GM18520 (cell line): Measurements from ENCODE around the gene DDI1.

Experiments used
- ATAC-seq: cut with Tn5 transposase; IDR thresholded peaks from one replicate; pipeline ENCODE4 v1.9.1; 2021; ENCODE audit not compliant: unreplicated experiment

DDI1 gene

DNA sequence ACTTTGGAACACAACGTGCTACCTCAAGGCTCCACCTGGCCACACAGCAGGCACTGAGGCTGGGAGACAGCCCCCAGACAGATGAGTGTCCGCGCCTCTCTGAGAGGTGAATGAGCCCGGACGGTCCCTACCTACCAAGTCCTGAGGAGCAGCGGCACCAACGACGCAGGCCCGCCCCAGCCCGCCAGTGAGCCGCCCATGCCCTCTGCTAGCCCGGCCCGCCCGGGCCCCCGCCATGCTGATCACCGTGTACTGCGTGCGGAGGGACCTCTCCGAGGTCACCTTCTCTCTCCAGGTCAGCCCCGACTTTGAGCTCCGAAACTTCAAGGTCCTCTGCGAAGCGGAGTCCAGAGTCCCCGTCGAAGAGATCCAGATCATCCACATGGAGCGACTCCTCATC is at the start of gene DDI1:
Gene DDI1 (plus strand): TSS at position 53 of the 400 bp plus-strand sequence. CDS start 183 bp downstream, at position 236.
- no peak for ATAC-seq

DNA sequence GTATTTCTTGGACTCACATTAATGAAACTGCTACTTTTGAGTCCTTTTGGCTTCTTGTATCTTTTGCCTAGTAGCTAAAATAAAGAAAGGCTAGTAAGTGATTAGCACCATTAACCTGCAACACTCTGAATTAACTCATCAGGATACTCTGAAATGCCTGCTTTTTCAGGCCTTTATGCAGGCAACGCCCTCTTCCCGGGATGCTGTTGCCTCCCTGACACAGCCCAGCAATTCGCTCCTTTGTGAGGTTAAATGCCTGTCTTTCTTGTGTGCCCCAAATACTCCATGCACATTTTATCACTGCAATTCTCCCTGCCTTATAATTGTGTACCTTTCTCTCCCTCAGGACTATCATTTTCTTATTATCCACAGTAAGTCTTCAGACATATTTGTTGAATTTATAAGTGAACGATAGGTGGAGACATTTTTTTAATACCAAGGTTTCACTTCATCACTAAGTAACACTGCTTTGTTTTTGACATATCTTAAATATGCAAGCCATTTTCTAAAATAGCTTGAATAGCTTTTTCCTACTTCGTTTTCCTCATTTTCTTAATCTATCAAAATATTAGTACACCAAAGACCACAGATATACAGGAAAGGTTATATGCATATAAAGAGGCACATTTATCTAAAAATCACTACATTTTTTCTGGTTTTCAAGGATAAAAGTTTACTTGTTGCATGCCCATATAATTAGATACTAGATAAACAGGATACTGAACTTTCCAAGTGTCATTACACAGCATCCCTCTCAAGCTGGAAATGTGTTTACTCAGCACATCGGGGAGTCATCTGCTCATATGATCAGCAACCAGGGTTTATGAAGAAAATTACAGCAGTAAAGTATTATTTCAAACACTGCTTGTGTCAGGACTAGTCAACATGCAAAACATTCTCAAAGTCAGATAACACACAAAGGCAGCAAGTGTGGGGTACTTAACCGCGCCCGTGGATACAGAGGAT is 48.5 kb upstream of the DDI1 start:
- ATAC-seq = no peak

DNA sequence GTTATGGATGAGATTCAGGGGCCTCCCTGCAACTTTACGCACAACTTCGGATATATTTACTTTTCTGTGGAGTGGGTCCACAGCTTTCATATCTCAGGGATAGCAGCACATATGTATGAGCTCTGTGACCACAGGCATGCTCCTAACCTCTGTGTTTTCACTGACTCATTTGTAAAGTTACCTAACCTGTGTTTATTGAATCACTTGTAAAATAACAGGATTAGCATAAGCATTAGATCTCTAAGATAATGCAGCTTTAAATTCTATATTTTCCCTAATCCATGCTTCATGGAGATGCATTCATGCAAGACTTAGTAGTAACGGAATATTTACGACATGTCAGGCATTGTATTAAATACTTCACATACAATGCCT is 47.9 kb upstream of the DDI1 start:
- ATAC-seq = no peak

DNA sequence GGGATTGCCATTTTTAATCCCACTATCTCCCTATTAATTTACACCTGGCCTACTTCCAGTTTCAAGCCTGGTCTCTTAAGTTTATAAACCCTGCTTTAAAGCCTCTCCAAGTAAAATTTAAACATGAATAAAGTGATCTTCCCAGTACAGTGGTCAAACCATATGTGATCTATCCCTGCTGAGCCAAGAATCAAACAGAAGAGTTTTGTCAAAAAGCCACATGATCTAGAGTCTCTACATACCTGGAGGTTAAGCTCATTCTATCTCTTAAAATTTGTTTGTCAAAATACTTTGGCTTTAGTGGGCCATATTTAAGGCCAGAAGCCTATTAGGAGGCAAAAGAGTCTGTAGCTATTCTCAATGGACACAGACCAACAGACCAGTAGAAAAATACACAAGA is 42.9 kb upstream of the DDI1 start:
- no peak for ATAC-seq

DNA sequence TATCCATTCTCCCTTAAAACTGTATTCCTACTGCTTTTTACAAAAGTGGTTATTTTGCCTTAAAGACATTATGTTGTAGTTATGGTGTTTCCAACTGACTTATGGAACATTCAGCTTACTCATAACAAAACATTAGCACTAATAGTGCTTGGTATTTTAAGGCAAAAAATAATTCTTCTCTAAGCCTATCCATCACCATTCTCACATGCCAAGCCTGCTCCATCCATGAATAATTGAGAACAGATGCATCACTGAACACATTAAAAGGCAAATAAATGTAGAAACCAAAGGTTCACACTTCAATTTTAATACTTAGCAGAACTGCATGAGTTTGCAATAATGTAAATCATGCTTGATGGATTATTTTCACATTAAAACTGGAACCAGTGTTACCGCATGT is 42.3 kb upstream of the DDI1 start:
- ATAC-seq = no peak

DNA sequence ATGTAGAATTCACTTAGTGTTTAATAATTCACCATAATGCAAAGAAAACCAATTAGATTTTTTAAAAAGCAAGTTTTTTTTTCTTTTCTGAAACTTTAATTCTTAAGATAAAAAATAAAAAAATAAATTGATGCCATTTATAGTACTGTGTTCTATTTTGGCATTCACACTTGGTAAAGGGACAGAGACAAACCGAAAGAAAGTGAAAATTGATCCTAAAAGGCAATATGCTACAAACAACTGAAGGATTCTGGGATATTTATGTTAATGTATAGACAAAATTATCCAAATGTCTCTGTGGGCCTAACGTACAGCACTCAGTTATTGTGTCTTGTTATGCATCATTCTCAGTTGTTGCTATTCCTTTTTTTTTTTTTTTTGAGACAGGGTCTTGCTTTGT is 41.9 kb upstream of the DDI1 start:
- ATAC-seq = no peak

DNA sequence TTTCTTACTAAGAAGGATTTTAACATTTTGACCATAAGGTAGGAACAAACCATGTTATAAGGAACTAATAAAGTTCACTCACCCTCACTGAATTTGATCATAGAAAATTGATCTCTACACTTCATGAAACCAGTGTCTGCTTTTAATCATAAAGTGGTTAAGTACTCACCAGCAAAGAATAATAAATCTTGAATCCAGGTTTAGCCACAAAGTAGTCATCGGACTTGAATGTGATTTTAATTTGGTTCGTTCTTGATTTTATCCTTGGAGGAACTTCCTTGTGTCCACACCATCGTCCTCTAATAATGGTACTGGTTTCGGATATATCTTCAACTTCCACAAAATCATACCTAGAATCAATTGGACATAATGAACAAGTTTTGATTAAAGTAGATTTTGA is 40.5 kb upstream of the DDI1 start:
- no peak for ATAC-seq

DNA sequence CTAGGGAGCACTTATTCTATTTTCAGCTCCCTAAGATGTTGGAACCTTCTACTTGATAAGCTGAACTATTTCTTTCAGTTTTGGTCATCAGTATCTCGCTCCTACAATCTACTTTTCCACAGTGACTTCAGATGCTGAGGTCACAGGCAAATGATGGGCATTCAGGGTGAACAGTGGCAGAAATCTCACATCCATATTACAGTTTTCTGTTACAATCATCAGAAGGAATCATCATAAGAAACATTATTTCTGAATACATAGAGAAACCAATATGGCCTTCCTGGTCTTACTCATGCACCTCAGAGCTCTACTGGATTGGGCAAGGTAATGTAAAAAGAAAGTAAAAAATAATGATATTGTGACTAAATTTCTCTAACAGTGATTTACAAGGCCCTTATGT is 39.4 kb upstream of the DDI1 start:
- ATAC-seq = peak; percentile 69

DNA sequence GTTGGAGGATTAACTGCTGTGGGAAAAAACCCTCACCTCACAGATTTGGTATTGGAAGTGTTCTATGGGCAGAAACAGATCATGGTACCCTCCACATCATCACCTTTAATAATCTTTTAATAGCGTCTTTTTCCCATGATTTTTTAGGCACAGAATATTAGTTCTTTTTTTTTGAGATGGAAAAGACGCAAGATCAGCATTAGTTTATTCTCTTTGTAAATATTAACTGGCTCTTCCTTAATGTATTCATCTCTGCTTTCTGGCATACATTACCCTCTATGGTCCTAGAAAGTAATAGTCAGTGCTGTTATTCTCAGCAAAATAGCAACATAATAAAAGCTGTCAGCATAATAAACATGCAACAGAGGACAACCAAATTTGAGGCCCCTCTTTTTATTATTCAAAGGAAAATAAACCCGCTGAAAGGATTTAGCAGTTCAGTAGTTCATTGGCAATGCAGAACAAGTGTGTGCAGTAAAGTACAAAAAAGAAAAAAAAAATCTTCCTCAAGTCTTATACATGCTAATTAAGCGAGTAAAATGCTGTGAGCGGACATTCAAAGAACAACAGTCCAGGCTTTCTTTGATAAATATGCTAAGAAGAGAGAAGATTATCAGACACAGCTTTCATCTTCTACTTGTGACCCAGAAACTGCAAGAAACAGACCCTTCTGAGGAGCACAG is 37.5 kb upstream of the DDI1 start:
- no peak for ATAC-seq

DNA sequence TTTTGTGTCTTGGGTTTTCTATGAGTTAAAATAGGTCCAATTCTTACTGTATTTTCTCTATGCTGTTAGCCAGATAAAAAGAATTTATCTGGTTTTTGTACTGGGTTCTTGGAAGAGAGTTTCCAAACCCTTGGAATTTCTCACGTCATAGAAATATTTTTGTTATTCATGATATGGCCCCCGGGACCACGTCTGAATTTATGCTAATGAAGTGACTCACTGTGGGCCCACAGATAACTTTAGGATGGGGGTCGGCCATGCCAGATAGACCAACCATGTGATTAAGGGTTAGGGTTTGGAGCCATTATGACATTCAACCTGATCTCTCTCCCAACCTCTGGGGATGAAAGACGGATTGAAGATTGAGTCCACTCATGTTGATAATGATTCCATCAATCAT is 35.6 kb upstream of the DDI1 start:
- ATAC-seq = no peak

DNA sequence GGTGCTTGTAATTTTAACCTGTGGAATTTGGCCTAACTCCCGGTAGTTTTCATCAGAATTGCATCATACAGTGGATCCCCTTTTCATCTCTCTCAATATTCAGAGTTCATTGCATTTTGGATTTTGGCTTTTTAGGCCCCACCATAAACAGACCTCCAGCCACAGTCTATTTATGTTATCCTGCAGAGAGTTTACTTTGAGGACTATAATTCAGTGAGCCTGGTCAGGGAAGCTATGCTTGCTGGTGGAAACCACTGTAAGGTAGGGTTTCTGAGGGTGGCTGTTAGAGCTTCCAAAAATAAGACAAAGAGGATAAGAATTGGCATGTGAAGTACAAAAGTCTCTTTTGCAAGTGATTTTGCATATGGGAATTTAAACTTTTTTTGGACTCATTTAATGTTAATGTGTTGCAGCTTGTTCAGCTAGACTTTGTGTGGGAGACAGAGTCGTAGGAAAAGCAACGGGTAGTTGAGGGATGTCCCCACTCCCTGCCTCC is 34.8 kb upstream of the DDI1 start:
- ATAC-seq = no peak

DNA sequence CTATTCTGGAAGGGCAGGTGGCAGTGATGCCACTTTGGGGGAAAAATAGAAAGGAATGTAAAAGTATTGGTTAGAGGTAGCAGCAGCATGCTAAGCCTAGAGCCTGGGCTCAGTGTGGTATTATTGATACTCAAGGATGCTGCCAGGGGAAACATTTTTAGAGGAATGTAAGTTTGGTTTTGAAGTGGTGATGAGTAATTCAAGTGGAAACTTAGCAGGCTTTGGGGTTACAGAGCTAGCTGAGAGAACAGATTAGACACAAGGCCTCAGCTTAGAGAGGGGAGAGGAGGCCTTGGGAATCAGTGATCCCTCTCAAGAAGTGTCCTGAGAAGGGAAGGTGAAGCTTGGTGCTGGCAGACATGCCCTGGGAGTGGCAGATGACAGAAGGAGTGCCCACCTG is 32.9 kb upstream of the DDI1 start:
- no peak for ATAC-seq

DNA sequence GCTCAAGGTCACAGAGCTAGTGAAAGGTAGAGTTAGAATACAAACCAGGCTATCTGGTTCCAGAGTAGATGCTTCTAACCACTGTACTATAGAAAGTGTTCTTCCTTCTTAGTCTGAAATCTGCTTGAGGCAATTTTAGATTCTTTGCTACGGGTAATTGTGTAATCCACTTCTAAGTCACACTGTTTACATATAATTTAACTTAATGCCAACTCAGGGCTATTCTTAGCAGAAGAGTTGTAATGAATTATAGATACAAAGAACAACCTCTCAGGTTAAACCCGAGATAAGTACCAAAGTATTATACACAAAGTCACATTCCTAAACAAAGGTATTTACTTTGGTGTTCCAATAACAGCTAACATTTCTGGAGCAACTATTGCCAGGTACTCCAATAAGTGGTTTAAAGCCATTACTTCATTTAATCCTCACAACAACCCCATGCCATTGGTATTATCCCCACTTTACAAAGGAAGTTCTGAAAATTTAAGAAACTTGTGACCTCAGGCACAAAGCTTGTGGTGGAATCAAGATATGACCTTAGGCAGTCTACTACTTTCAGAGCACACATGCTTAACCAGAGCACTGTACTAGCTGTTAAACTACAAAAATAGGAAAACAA is 31.1 kb upstream of the DDI1 start:
- no peak for ATAC-seq

DNA sequence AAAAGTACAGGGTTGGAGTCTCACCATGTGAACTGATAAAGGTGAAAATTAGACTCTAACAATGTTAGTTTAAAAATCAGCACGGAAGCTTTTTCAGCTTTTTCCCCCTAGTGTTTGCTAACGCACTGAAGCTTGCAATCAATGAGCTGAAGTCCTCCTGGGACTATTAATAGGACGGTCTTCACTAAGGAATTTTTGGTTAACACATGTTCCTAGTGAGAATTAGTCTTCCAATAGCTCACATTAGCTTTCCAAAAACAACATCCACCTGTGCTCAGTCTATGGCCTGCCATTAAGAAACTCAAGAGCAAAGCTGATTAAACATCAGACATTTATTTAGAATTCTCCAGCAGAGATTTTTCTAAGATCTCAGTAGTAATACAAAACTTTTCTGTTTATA is 26.7 kb upstream of the DDI1 start:
- no peak for ATAC-seq

DNA sequence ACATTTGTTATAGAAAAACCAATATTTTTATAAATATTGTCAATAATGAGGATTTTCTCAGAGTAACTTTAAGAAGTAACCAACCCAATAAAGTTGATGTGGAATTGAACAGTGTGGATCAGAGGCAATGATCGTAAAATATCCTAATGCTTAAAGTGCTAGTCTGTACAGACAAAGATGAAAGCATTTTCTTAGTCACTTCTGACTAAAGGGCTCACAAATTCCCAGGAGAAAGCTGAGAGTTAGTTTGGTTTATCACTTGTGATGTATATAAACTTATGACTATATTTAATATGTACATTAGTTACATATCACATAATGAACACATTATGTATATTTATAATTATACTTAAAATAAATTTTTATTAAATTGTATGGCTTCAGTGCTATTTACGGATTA is 25.4 kb upstream of the DDI1 start:
- ATAC-seq = no peak

DNA sequence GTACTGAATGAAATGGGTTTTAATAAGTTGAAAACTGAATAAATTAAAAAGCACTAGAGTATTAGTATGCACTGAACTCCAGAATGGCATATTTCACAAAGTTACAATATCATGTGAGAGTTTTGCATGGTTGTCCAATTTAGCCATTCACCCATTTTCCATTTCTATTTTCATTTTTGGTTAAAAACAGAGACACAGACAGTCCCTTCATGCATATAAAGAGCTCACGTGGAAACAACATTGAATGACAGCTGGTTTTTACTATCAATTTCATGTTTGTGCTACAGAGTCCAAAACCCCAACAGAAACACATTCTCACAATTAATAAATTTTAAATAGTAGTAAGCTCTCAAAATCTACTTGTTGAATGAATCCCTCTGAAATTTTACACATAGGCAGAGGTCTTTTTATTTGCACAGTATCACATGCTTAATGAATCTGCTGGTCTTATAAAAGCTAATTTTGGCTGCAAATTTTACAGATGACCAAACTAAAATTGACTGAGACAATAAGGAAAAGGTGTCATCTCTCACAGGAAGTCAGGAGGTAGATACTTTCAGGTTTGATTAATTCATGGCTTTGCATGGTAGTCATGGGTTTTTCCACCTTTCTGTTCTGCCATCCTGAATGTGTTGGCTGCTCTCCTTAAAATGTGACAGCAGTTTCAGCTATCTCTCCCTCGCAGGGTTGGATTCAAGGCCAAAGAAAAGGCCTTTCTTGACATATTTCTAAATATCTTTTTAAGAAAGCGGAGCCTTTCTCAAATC is 20.6 kb upstream of the DDI1 start:
- peak; percentile 93 for ATAC-seq

DNA sequence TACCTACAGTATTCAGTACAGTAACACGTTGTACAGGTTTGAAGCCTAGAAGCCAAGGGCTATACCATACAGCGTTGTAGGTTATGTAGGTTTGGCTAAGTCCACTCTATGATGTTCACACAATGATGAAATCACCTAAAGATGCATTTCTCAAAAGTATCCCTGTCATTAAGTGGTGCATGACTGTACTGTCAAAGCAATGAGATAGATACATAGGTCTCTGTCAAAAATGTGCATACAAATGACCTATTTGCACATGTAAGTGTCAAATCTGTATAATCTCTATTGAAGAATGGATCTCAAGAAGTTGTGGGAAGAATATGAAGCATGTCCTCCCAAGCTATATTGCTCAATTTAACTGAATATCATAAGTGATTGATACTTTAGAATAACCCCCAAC is 11.9 kb upstream of the DDI1 start:
- no peak for ATAC-seq

DNA sequence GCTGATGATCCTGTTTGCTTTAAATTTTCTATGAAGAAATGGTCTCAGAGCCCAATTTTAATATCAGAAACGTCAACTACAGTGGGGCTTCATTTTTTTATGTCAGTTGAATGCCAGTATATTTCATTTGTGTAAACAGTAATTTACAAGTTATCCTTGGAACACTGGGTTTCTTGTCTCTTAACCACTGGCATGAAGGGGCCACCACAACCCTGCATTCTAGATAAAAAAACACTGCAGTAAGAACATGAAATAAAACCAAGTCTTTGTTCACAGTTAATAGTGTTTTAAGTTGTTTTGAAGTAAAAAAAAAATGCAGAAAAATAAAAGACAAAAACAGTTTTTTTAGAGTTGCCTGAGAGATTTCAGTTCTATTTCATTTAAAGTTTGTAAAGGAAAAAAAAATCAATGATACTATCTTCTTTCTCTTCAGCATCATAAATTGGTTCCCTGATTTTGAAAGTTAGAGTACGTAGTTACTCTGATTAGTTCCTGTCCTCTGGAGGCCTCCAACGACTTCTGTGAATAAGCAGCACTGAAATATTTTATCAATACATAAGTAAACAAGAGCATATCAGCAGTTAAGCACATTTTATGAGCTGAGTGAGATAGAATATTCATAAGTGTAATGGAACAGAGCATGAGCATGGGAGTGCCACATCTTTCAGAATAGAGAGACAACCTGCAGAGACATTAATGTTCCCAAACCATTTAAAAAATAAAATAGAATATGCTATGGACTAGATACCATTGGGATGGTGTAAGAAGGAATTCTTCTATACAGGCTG is 7.8 kb upstream of the DDI1 start:
- no peak for ATAC-seq

DNA sequence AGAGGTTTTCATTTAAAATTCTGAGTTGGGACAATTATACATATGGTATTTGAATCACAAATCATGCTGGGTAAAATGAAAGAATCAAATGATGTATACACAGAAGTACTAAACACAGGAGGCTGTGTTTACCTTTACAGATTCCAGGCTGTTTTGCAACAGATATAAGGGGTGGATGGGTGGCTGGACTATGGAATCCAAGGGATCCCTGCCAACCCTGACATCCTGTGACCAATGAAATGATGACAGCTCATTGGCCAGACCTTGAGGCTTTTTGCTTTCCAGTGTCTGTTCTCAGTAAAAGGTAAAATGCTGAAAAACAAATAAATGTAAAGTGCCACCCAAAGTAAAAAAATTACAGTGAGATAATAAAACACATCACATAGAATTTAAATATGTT is 3.3 kb upstream of the DDI1 start:
- ATAC-seq = no peak

DNA sequence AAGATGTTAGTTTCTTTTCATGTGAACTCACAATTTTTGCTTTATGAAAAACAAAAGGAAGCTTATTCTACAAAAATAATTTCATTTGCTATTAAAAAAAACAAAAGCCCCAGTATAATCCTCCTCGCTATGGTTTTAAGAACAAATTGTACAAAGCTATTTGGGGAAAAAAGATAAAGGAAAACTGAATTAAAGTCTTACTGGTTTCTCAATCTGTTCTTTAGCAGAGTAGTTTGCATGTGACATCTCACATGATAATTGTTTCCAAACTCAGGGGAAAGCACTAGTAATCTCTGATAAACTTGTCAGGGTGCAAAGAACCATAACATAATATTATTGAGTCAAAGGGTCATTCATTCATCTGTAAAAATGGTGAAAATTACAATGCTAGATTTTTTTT is 2.9 kb upstream of the DDI1 start:
- ATAC-seq = no peak
